KMS-11 (cell line): ENCODE measurements around the gene ABHD12.

Experiments
- H2AFZ ChIP-seq: fragments of 200-600 bp; sonication (generic); 2 replicates; pipeline ENCODE4 v1.6.1; 2016; ENCODE audit warnings: antibody characterized with exemption, mixed run types, low read depth
- H3K27ac ChIP-seq: fragments of 200-600 bp; sonication (generic); 2 replicates; pipeline ENCODE4 v1.6.1; 2016; ENCODE audit warnings: mild to moderate bottlenecking, mixed run types
- H3K27me3 ChIP-seq: fragments of 200-600 bp; sonication (generic); 2 replicates; pipeline ENCODE4 v1.6.1; 2017; ENCODE audit warnings: mild to moderate bottlenecking, low read depth, mixed run types, moderate library complexity; ENCODE audit not compliant: insufficient read depth
- H3K36me3 ChIP-seq: fragments of 200-600 bp; sonication (generic); 2 replicates; pipeline ENCODE4 v1.6.1; 2017; ENCODE audit warnings: mild to moderate bottlenecking, mixed run types; ENCODE audit not compliant: insufficient read depth
- H3K4me1 ChIP-seq: fragments of 200-600 bp; sonication (generic); 2 replicates; pipeline ENCODE4 v1.6.1; 2016; ENCODE audit warnings: mild to moderate bottlenecking, low read depth, mixed run types; ENCODE audit not compliant: poor library complexity, severe bottlenecking
- H3K4me2 ChIP-seq: fragments of 200-600 bp; sonication (generic); 2 replicates; pipeline ENCODE4 v1.7.0; 2016; ENCODE audit warnings: mild to moderate bottlenecking, mixed run types
- H3K4me3 ChIP-seq: fragments of 200-600 bp; sonication (generic); IDR thresholded peaks from 2 replicates; pipeline ENCODE4 v1.6.1; 2017; ENCODE audit warnings: low read depth, low read length, mixed read lengths; ENCODE audit not compliant: insufficient read depth
- H3K79me2 ChIP-seq: fragments of 200-600 bp; sonication (generic); 2 replicates; pipeline ENCODE4 v1.6.1; 2016; ENCODE audit warnings: low read depth, mixed run types; ENCODE audit not compliant: insufficient read depth
- H3K9ac ChIP-seq: fragments of 200-600 bp; sonication (generic); 2 replicates; pipeline ENCODE4 v1.6.1; 2016; ENCODE audit warnings: mild to moderate bottlenecking, mixed run types
- H4K20me1 ChIP-seq: fragments of 200-600 bp; sonication (generic); 2 replicates; pipeline ENCODE4 v1.6.1; 2016; ENCODE audit warnings: mild to moderate bottlenecking, mixed run types; ENCODE audit not compliant: insufficient read depth
- CTCF ChIP-seq: fragments of 200-600 bp; sonication (generic); conservative IDR thresholded peaks from 2 replicates; pipeline ENCODE4 v1.6.1; 2017; ENCODE audit warnings: low read depth, mild to moderate bottlenecking, antibody characterized with exemption, low read length, moderate library complexity, mixed read lengths

The ABHD12 gene

GRCh38 chr20:25256226-25256859, 134.3 kb downstream of the ABHD12 start:
- Histone ChIP-seq H3K9ac (no peak overlapping the region), H3K27ac (no peak overlapping the region), H4K20me1 (no peaks in the 10 kb centered on the region)

GRCh38 chr20:25254986-25255680, 135.5 kb downstream of the ABHD12 start:
- no peak overlapping the region for H2AFZ ChIP-seq
- H3K27me3 ChIP-seq, result no peaks in the 10 kb centered on the region
- H3K4me3 ChIP-seq, result no peak overlapping the region
- no peak for TF ChIP-seq CTCF
- peaks cover 51% of the 10 kb centered on the region for H3K4me1 ChIP-seq
- H3K27ac ChIP-seq, result no peak overlapping the region
- no peaks in the 10 kb centered on the region for H3K36me3 ChIP-seq
- H4K20me1 ChIP-seq, result no peaks in the 10 kb centered on the region
- no peak overlapping the region for H3K9ac ChIP-seq
- H3K4me2 ChIP-seq, result no peak overlapping the region
- H3K79me2 ChIP-seq, result peaks cover 45% of the 10 kb centered on the region

More at GRCh38 chr20:25256226-25256859, 134.3 kb downstream of the ABHD12 start:
- Histone ChIP-seq H3K79me2 (peaks cover 33% of the 10 kb centered on the region), H3K36me3 (no peaks in the 10 kb centered on the region), H3K4me1 (peaks cover 39% of the 10 kb centered on the region), H3K4me2 (no peak overlapping the region), H3K27me3 (no peaks in the 10 kb centered on the region), H3K4me3 (no peak overlapping the region), H2AFZ (no peak overlapping the region)
- no peak for TF ChIP-seq CTCF

- no peak for TF ChIP-seq CTCF
- Histone ChIP-seq H3K9ac (no peak overlapping the region), H4K20me1 (no peaks in the 10 kb centered on the region), H2AFZ (no peak overlapping the region), H3K4me1 (peaks cover 56% of the 10 kb centered on the region), H3K36me3 (no peaks in the 10 kb centered on the region), H3K4me2 (no peak overlapping the region), H3K27me3 (no peaks in the 10 kb centered on the region), H3K27ac (no peak overlapping the region), H3K79me2 (peaks cover 51% of the 10 kb centered on the region), H3K4me3 (no peak overlapping the region)
Observed at GRCh38 chr20:25254571-25254970, 136.1 kb downstream of the ABHD12 start.

- H3K4me3 ChIP-seq, result no peak overlapping the region
- H4K20me1 ChIP-seq, result no peaks in the 10 kb centered on the region
- H3K36me3 ChIP-seq, result no peaks in the 10 kb centered on the region
- H3K79me2 ChIP-seq, result peaks cover 59% of the 10 kb centered on the region
- H3K27ac ChIP-seq, result no peak overlapping the region
- H3K27me3 ChIP-seq, result no peaks in the 10 kb centered on the region
- H2AFZ ChIP-seq, result no peak overlapping the region
- H3K4me2 ChIP-seq, result no peak overlapping the region
- no peak for TF ChIP-seq CTCF
- peaks cover 60% of the 10 kb centered on the region for H3K4me1 ChIP-seq
- no peak overlapping the region for H3K9ac ChIP-seq
Observed at GRCh38 chr20:25253606-25254275, 136.9 kb downstream of the ABHD12 start.
